AG20443 (cell line): Measurements from ENCODE around the gene AIFM2.
A peak's percentile ranks its signal among the peaks of the same experiment; 100 is the strongest.
"Not testable (repeated sequence)": the region's sequence is repeated elsewhere in the genome, so short reads cannot be mapped to it uniquely, and the experiment has no call there.

ENCODE experiments used
- DNase-seq: peaks from one replicate; pipeline ENCODE4 v3.0.0; 2012; ENCODE audit warnings: low spot score, mixed read lengths

Gene AIFM2

DNA sequence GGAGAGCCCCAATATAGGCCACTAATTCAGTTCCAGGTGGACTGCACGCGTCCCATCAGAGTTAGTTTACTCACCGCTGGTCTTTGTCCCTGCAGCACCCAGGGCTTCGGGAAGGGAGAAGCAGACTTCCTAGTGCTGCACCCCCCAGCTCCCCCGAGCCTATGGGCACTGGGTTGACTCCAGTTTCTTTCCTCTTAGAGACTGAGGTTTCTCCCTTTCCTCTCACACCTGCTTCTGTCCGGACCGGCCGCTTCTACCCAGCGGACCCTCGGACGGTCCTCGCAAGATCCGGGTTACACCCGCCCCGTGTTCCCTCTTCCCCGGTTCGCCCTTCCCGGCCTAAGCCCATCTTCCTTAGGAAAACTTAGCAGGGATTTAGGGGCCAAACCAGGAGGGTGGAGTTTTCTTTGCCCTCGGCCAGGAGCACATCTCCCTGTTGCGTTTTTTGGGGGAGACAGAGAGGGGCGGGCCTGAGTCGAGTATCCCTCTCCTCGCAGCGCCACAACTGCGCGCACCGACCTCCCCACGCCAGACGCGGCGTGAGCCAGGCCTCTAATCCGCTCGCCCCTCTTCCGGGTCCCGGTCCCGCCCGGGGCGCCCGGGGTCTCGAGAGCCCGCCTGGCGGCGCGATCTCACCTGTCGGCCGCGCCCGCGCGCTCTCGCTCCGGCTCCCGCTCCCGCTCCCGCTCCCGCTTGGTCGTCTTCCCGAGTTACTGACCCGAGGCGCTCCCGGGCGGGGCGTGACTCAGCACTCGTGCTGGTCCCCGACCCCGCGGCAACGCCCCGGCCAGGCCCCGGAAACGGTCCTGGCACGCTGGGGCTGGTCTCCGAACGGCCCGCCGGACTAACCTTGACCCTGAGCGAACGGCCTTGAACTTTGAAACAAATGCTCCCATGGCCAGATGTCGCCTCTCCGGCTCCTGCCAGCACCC is at the start of gene AIFM2:
AIFM2 (minus strand) TSS at position 728 of the 932 bp plus-strand sequence. CDS start 8,741 bp downstream, outside the sequence.
- peak; percentile 96 for DNase-seq

DNA sequence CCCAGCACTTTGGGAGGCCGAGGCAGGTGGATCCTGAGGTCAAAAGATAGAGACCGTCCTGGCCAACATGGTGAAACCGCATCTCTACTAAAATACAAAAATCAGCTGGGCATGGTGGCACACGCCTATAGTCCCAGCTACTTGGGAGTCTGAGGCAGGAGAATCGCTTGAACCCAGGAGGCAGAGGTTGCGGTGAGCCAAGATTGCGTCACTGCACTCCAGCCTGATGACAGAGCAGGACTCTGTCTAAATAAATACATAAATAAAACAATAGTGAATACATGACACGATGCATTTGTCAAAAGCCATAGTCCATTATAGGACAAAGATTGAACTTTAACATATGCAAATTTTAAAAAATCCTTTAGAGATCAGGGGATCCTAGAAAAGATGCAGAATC is 46.6 kb upstream of the AIFM2 start:
- not testable (repeated sequence) for DNase-seq

DNA sequence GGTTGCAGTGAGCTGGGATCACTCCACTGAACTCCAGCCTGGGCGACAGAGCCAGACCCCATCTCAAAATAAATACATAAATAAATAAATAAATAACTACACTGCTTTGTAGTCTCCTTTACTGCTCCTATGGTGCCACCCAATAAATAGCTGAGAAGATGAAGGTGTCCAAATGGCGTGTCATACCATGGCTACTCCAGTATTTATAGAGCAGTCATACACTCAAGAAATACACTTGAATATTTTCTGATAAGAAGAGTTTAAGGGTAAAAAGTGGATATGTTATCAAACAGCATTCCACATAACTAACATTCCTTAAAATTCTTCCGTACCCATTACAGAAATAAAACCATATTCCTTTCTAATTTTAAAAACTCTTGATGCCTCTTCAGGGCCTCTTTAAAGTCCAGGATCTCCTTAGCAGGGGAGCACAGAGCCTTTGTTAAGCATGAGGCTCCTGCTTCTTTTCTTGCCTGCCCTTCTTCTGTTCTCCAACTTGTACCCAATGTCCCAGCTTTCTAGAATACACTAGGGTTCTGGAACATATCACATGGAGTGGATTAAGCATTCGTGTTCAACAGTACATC is 45.6 kb upstream of the AIFM2 start:
- DNase-seq: no peak

DNA sequence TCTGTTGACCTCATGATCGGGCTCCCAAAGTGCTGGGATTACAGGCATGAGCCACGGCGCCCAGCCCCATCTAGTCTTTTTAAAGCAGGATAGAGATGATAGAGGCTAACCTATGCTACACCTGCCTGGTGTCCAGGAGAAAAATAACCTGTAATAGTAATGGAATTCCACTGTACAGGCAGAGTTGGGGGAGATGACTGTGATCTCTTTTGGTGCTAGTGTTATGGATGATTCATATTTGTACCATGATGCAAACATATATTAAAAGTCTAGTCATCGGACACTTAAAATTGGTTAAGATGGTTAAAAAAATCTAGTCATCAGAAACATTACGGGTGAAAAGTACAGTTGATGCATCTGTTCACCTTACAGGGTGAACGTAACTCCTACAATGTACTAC is 43.8 kb upstream of the AIFM2 start:
- no peak for DNase-seq

DNA sequence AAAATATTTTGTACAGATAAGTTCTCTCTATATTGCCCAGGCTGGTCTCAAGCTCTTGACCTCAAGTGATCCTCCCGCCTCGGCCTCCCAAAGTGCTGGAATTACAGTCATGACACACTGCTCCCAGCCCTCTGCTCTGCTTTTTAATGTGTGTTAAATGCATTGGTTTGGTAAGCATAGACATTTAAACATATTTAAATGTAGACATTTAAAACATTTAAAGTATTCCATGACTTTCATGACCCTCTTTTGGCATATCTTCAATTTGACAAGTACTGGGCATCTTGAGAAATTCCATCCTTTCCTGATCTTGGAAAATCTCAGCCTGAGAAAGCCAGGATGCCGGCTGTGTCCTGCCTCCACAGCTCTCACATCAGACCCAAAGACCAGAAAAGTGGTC is 42.9 kb upstream of the AIFM2 start:
- DNase-seq: no peak

DNA sequence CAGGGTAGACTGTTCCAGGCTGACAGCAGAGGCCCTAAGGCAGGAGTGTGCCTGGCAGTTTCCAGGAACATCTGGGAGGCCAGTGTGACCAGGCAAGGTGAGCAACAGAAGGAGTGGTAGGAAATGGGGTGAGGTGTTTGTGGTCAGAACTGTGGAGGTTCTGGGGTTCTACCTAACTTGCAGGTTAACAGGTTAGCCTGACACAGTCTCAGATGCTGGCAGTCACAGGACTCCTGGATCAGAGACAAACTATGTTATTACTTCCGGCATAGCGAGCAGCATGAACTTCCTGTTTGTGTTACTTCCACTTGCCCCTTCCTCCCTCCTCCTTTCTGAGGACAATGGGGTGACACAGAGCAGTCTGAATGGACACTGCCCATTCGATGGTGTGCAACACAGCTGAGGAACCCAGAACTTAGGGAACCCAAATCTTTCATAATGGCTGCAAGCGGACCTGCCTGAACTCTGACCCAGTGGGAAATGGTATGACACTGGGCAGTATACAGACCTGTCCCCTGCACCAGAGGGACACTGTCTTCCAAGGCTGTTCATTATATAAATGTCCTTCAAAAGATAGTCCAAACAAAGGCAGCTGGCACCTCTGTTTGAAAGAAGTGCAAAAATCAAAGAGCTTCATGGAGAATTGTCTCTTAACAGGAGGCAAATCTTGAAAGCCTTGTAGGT is 41.6 kb upstream of the AIFM2 start:
- no peak for DNase-seq

DNA sequence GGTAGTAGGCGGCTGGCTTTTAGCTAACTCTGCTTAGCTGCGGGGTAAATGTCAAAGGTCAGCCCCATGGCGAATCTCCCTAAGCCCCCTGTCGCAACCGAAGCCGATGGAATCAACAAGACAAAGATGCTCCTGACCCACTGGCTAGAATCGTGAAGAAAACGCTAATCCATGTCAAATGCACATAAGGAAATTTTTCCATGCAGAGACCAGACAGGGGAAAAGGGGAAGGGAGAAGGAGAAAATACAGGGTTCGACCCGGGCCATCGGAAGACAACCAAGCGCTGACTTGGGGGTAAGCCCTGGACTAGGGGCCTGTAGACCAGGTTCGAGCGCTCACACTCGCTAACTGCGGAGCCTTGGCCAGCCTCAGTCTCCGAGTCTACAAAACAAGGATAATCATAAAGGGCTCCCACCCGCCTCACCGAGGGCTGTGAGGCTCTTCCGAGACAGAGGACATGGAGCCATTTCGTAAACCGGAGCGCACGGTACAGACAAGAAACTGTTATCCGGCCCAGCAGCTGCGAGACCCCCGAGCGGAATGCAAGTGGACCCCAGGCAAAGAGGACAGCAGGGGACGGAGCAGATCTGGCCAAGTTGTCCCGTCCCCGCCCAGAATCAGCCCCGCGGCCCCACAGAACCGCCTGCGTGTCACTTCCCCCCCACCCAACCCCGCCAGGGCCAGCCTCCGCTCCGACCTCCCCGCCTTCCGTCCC is 37.2 kb upstream of the AIFM2 start:
- DNase-seq: no peak

DNA sequence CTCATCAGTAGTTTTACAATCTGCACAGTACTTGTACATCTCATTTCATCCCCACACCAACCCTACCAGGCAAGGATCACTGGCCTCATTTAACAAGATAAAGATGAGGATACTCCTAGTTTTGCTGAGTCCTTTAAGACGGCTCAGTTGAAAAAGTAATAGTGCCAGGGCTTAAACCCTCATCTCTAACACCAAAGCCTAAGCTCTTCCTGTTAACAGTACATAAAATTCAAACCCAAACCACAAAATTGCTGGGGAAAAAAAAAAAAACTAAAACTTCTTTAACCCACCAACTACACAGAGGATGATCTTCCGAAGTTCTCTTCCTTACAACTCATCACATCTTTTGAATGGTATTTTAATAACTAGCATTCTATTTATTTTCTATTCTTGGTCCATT is 36.4 kb upstream of the AIFM2 start:
- no peak for DNase-seq

DNA sequence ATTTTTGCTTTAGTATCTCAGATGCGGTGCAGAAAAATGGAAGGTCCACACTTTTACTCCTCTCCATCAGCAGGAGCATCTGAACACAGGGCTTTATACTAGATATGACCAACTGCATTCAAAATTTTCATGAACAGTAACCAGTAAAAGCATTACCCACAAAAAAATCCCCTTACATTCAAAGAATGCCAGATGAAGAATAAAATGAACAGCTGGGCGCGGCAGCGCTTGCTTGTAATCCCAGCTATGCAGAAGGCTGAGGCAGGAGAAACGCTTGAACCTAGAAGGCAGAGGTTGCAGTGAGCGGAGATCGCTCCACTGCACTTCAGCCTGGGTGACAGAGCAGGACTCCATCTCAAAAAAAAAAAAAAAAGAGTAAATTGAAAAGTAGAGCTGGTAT is 34.6 kb upstream of the AIFM2 start:
- no peak for DNase-seq

DNA sequence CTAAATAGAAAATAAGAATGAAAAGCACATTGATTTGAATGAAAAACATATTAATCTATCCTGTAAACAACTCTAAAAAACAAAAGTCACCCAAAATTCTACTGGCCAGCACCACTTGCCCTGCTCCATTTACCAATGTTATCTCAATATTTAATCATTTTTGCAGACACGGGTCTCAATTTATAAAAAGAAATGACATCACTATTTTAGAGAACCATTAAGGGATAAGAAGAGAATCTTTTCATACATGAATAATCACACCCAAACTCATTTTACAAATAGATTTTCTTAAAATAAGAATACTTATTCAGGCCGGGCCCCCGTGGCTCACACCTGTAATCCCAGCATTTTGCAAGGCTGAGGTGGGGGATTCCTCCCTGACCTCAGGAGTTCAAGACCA is 33.8 kb upstream of the AIFM2 start:
- no peak for DNase-seq

DNA sequence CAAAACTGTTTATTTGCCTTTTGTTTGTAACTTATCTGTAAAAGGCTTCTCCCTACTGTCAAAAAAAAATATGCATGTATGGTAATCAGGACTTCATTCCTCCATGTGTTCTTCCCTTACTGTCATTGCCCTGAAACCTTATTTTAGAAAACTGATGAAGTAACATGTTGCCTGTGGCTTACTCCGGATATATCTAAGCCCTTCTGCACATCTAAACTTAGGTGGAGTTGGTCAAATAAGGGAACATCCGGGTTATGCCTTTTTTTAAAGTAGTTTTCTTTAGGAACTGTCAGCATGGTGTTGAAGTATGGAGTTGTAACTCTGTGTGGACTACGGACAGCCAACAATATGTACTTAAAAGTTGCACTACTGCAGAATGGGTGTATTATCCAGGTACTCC is 31.5 kb upstream of the AIFM2 start:
- DNase-seq: no peak

DNA sequence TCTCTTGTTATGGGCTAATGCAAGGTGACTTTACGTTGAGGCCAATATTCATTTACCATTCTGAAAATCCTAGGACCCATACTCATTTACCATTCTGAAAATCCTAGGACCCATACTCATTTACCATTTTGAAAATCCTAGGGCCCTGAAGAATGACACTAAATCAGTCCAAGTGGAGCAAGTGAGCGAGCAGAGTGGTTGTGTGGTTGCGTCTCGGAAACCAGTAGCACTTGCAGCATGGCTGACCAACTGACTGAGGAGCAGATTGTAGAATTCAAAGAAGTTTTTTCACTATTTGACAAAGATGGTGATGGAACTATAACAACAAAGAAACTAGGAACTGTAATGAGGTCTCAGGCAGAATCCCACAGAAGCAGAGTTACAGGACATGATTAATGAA is 30.8 kb upstream of the AIFM2 start:
- DNase-seq: no peak

DNA sequence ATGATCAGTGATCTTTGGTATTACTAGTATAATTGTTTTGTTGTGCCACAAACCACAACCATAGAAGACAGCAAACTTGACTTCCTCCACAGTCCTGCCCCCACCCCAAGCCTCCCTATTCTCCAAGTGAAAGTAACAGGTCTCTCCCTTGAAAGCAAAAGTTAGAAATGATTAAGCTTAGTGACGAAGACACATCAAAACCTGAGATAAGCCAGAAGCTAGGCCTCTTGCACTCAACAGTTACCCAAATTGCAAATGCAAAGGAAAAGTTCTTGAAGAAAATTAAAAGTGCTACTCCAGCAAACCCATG is 30.2 kb upstream of the AIFM2 start:
- no peak for DNase-seq

DNA sequence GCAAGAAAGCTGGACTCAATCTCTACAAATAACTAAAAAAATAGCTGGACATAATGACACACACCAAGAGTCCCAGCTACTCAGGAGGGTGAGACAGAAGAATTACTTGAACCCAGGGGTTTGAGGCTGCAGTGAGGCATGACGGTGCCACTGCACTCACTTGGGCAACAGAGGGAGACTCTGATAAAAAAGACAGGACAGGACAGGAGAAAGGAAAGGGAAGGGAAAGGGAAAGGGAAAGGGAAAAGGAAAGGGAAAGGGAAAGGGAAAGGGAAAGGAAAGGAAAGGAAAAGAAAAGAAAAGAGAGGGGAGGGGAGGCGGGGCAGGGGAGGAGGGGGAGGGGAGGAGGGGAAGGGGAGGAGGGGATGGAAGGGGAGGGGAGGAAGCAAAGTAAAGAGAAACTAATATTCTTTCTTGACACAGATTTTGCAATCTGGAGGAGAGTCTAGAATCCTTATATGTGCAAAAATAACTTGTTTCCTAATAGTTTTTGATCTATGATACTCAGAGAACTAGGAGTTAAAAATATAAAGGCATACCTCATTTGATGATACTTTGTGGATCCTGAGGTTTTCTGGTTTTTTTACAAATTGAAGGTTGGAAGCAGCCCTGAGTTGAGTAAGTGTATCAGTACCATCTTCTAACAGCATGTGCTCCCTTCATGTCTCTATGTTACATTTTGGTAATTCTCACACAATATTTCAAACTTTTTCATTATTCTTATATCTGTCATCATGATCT is 29.7 kb upstream of the AIFM2 start:
- DNase-seq: no peak

DNA sequence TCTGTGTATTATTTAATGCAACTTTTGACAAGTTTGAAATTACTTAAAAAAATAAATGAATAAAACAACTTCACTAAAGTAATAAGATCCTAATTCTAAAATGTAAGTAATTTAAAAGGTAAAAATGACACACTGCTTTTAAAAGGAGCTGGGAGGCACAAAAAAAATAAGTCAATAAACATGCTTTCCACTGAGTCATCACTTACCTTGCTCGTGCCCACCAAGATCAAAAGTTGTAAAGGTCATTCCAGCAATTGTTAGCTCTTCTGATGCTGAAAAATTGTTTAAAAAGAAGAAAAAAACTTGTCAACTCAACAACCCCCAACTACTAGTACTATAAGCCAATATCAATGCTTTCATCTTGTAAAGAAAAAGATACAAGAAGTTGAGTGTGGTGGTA is 28.2 kb upstream of the AIFM2 start:
- DNase-seq: no peak

DNA sequence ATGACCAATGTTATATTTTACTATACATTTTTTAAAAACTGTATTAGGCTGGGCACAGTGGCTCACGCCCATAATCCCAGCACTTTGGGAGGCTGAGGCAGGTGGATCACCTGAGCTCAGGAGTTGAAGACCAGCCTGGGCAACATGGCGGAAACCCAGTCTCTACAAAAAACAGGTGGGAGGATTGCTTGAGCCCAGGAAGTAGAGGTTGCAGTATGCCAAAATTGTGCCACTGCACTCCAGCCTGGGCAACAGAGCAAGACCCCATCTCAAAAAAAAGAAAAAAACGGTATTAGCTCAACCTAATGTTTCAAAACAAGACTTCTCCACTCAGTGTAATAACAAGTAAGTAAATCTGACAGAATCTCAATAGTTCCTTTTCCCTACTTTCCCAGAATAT is 26.7 kb upstream of the AIFM2 start:
- not testable (repeated sequence) for DNase-seq

DNA sequence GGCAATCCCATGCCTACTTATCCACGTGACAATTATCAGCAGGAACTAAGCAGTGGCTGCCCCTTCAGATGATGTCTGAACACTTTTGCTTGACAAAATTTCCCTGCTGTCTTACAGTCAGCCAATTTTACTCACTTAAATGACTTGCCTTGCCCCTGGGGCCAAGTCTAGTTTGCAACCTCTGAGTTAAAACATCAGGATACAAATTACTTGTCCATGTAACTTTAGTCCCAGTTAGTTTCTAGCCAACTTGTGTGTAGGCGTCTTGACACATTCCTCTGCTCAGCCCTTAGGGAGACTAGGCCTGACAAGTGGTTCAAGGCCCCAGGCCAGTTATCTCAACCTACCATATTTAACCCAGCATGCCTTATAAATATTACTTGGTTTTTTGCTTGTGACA is 25.5 kb upstream of the AIFM2 start:
- DNase-seq: no peak

DNA sequence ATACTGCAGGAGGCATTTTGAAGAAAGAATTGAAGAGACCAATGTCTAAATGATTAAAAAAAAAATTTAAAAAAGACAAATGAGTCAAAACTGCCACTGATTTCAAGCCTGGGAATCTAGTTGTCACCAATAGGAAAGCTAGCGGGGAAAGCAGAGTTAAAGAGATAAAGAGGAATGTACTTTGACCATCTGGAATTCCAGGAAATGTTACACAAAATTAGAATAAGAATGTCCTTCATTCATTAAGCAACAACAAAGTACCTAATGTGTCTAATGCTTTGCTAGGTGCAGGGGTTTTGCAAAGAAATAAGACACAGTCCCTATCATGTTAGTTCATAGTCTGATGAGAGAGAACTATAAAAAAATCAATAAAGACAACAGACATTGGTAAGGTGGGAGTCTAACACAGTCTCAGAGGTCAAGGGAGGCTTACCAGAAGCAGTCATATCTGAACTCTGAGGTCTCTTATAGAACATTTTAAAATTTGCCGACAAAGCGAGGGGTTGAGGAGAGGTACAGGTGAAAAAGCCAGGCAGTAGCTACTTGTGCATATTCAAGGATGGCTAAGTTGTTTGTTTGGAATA is 22.7 kb upstream of the AIFM2 start:
- DNase-seq: no peak

DNA sequence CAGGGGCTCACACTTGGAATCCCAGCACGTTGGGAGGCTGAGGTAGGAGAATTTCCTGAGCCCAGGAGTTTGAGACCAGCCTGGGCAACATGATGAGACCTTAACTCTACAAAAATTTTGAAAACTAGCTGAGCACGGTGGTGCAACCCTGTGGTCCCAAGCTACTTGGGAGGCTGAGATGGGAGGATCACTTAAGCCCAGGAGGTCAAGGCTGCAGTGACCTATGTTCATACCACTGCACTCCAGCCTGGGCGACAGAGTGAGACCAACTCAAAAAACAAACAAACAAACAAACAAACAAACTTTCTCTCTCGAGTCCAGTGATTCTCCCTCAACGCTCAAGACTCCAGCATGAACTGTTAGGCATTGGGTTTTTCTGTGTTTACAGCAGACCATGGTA is 15.9 kb upstream of the AIFM2 start:
- no peak for DNase-seq

DNA sequence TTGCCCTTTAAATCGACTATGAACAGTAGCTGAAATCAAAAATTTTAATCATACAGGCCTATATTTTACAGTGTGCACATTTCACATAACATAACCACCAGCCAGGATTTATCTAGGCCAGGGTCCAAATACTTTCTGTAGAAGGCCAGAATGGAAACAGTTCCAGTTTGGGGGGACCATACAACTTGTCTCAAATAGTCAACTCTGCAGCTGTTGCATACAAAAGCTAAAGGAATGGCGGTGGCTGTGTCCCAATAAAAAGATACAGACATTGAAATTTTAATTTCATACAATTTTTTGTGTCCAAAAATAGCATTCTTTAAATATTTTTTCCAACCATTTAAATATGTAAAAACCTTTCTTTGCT is 14.6 kb upstream of the AIFM2 start:
- DNase-seq: no peak

DNA sequence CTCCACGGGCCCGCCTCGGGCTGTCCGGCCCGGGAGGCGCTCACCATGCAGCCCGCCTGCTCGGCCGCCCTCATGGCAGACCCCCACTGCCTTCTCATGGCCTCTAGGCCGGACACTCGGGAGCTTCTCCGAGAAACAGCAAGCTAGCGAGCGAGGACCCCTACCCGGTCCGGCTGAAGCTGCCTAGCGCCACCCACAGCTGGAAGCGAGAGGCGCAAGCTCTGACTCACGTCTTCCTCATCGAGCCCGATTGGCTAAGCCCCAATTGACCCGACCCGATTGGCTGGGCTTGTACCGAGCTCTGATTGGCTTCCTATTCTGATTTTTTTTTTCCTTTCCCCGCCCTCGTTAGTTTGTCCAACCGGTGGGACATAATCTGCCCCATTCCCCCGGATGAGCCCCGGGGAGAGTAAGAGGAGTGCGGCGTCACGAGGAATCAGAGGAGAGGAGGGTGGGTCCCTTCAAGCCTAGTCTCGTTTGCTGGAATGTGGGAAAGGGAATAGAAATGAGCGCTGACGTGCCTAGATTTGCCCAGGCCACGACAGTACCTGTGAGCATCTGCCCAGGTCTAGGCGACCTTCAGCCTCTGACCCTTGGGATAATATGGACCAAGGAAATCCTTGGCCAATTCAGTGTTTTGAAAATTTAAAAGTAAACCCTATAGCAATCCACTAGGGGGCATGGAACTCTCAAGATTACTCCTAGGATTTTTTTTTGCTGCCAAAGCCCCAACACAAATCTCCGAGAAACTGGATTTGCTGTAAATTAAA is 14.0 kb upstream of the AIFM2 start, which contains the start of gene TYSND1:
TYSND1 (minus strand) TSS at position 212 of the 770 bp plus-strand sequence; CDS start at position 98, 114 bp downstream.
- peak; percentile 98 for DNase-seq
